K562 (cell line): ENCODE results near the gene OGFR. TPM values are rescaled to one million over a fixed set of nuclear protein-coding genes. Genes with fewer than 3 reads are reported as not detected.

Source experiments
- ATAC-seq: fragments of 200-7000 bp; cut with Tn5 transposase; 3 replicates; pipeline ENCODE4 v1.9.1; 2020; ENCODE audit warnings: moderate library complexity
- BruUV-seq: library from RNA; stranded (reverse); fragments of 400-500 nt; replicated peaks from 2 replicates; lab custom pipeline; 2021; lab: Mats Ljungman, UMichigan
- CTCF ChIA-PET: fragments of 300-600 bp; formaldehyde crosslinking; extraction: SDS; loops from one replicate; lab custom pipeline; 2021; ENCODE audit warnings: low intra/inter-chr PET ratio; lab: Yijun Ruan, JAX
- POLR2A ChIA-PET: fragments of 300-600, 350-650 bp; sonication (Branson Sonifier 250); formaldehyde crosslinking; extraction: SDS; loops from one replicate; lab custom pipeline; 2021; ENCODE audit warnings: antibody characterized with exemption, inconsistent platforms; lab: Yijun Ruan, JAX
- DNase-seq, 4 experiments: peaks; one replicate each; pipeline versions ENCODE4 v3.0.0 to v3.0.0-alpha.2; 2011 to 2018; ENCODE audit warnings: low spot score in 3 of 4, mixed read lengths in 3 of 4; ENCODE audit errors: extremely low read depth in 1 of 4
- FAIRE-seq: peaks from 2 replicates; lab custom pipeline; 2011; peaks lifted over from hg19 to GRCh38; lab: Jason Lieb, UNC
- H2AFZ ChIP-seq: 2 replicates; pipeline ENCODE4 v1.6.0; 2011; ENCODE audit warnings: low read depth, low read length, control low read depth, inconsistent platforms
- H3K27ac ChIP-seq: fragments of 200-600 bp; 3 replicates; pipeline ENCODE4 v1.8.0; 2011; ENCODE audit warnings: low read depth, mild to moderate bottlenecking, control low read depth, inconsistent platforms, low read length, moderate library complexity, mixed read lengths; ENCODE audit errors: extremely low read depth
- H3K27me3 ChIP-seq, 2 experiments: fragments of 300-600 bp in 1 of 2; 2 replicates in 1 of 2; 3 replicates in 1 of 2; pipeline versions ENCODE4 v1.6.0 to v1.8.0; 2011; ENCODE audit warnings: inconsistent platforms in 2 of 2, low read length in 2 of 2, mild to moderate bottlenecking in 1 of 2, mixed read lengths in 1 of 2, moderate library complexity in 1 of 2; ENCODE audit not compliant: control insufficient read depth in 2 of 2, insufficient read depth in 2 of 2
- H3K36me3 ChIP-seq: fragments of 300-600 bp; 3 replicates; pipeline ENCODE4 v1.8.0; 2011; ENCODE audit warnings: mild to moderate bottlenecking, low read length, inconsistent platforms; ENCODE audit not compliant: control insufficient read depth, insufficient read depth
- H3K4me1 ChIP-seq, 2 experiments: fragments of 200-600 bp in 1 of 2; replicated peaks in 1 of 2; 2 replicates in 1 of 2; 3 replicates in 1 of 2; pipeline versions ENCODE4 v1.5.1 to v1.8.0; 2011; ENCODE audit warnings: inconsistent platforms in 2 of 2, low read length in 2 of 2, mild to moderate bottlenecking in 1 of 2, mixed read lengths in 1 of 2, moderate library complexity in 1 of 2; ENCODE audit not compliant: control insufficient read depth in 2 of 2, insufficient read depth in 2 of 2
- H3K4me2 ChIP-seq: 2 replicates; pipeline ENCODE4 v1.6.1; 2011; ENCODE audit warnings: low read length, control low read depth, inconsistent platforms, mixed read lengths; ENCODE audit not compliant: insufficient read depth
- H3K4me3 ChIP-seq: fragments of 200-600 bp; sonication (generic), shearing (Covaris generic); 2 replicates; pipeline ENCODE4 v1.5.1; 2016; ENCODE audit warnings: control low read depth, inconsistent platforms
- H3K79me2 ChIP-seq: fragments of 200-600 bp; 3 replicates; pipeline ENCODE4 v1.8.0; 2011; ENCODE audit warnings: low read length, inconsistent platforms; ENCODE audit not compliant: control insufficient read depth, insufficient read depth
- H3K9ac ChIP-seq, 2 experiments: 2 replicates each; pipeline versions ENCODE4 v1.6.0 to v1.6.1; 2011; ENCODE audit warnings: low read depth in 2 of 2, low read length in 2 of 2, control low read depth in 1 of 2, inconsistent platforms in 1 of 2, mild to moderate bottlenecking in 1 of 2, mixed read lengths in 1 of 2; ENCODE audit not compliant: insufficient read depth in 1 of 2
- H3K9me1 ChIP-seq: one replicate; pipeline ENCODE4 v1.6.0; 2011; ENCODE audit warnings: inconsistent platforms, mild to moderate bottlenecking, low read length, moderate library complexity; ENCODE audit not compliant: control insufficient read depth, insufficient read depth
- H3K9me3 ChIP-seq: replicated peaks from 2 replicates; pipeline ENCODE4 v1.5.1; 2011; ENCODE audit warnings: low read depth, low read length, inconsistent platforms; ENCODE audit not compliant: control insufficient read depth, insufficient read depth
- H4K20me1 ChIP-seq: replicated peaks from 2 replicates; pipeline ENCODE4 v1.6.1; 2011; ENCODE audit warnings: low read length, inconsistent platforms, mixed read lengths; ENCODE audit not compliant: control insufficient read depth, insufficient read depth
- CTCF ChIP-seq, 3 experiments: IDR thresholded peaks in 2 of 3; conservative IDR thresholded peaks in 1 of 3; 2 replicates each; pipeline ENCODE4 v1.5.1; 2011 to 2012; ENCODE audit warnings: low read length in 3 of 3, mild to moderate bottlenecking in 3 of 3, control low read depth in 2 of 3, improper control_type of control experiment in 1 of 3, inconsistent platforms in 1 of 3, low read depth in 1 of 3, mixed read lengths in 1 of 3, moderate library complexity in 1 of 3; ENCODE audit not compliant: insufficient read depth in 2 of 3
- HMGXB4 ChIP-seq: sonication (generic); formaldehyde crosslinking; IDR thresholded peaks from 2 replicates; pipeline ENCODE4 v1.8.1; 2023; ENCODE audit warnings: mild to moderate bottlenecking, missing genetic modification reagents
- PHF20 ChIP-seq: fragments of 450-650 bp; IDR thresholded peaks from 2 replicates; pipeline ENCODE4 v1.6.1; 2018; ENCODE audit not compliant: partially characterized antibody
- ZC3H4 ChIP-seq: sonication (generic); formaldehyde crosslinking; IDR thresholded peaks from 2 replicates; pipeline ENCODE4 v1.9.0; 2021; ENCODE audit warnings: missing genetic modification reagents, borderline replicate concordance
- ZNF311 ChIP-seq: fragments of 250-450 bp; sonication (Bioruptor Pico); IDR thresholded peaks from 2 replicates; pipeline ENCODE4 v1.4.0; 2020; ENCODE audit warnings: mild to moderate bottlenecking, moderate library complexity
- ZNF354B ChIP-seq: fragments of 250-450 bp; sonication (Bioruptor Pico); IDR thresholded peaks from 2 replicates; pipeline ENCODE4 v1.4.0; 2020
- ZNF668 ChIP-seq: fragments of 250-450 bp; sonication (Bioruptor Pico); IDR thresholded peaks from 2 replicates; pipeline ENCODE4 v1.8.0; 2022; ENCODE audit warnings: mild to moderate bottlenecking, inconsistent platforms
- WGBS: fragments of 100-300 bp; shearing (Covaris generic); methylation state at CpG from one replicate; pipeline ENCODE4 v1.1.6; 2016; ENCODE audit warnings: low coverage, mixed read lengths; ENCODE audit not compliant: insufficient coverage; ENCODE audit errors: missing lambda C conversion rate; 5-methylcytosine and 5-hydroxymethylcytosine counted together
- in situ Hi-C: fragments of 300-500 bp; cut with MboI; formaldehyde crosslinking; loops from 4 replicates; pipeline ENCODE4 v1.15.0; 2018; ENCODE audit warnings: inconsistent platforms, mixed read lengths
- intact Hi-C: fragments of 100-400 bp; cut with micrococcal nuclease; formaldehyde crosslinking; loops from 2 replicates; pipeline ENCODE4 v1.14.2; 2022
- polyA plus RNA-seq, 8 experiments: library from polyadenylated mRNA; depleted of rRNA in 4 of 8; stranded (reverse) in 5 of 8; unstranded in 3 of 8; fragments of >200 nt; fragmentation: Nextera tagmentation in 2 of 8; fragmentation: Illumina TruSeq in 1 of 8; extraction: Ambion mirVana in 2 of 8; extraction: Trizol in 1 of 8; gene quantifications; 2 replicates each; pipeline versions ENCODE4 v1.2.1 to v1.2.3, GENCODE V29; 2011 to 2014; ENCODE audit warnings: inconsistent platforms in 1 of 8, missing spikeins in 1 of 8
- total RNA-seq, 7 experiments: library from RNA; depleted of rRNA in 6 of 7; stranded (reverse); fragments of >200 nt in 6 of 7; fragmentation: Illumina TruSeq in 2 of 7; extraction: Trizol in 2 of 7; gene quantifications; 2 replicates each; pipeline versions ENCODE4 v1.2.1 to v1.2.3, GENCODE V29; 2011 to 2021; ENCODE audit warnings: low replicate concordance in 1 of 7
- TF ChIP-seq, protein P1 (sequence below): sonication (generic); formaldehyde crosslinking; IDR thresholded peaks from 2 replicates; pipeline ENCODE4 v1.8.0; 2023; ENCODE audit warnings: missing genetic modification reagents, mild to moderate bottlenecking, borderline replicate concordance
- TF ChIP-seq, protein P2 (sequence below), 2 experiments: fragments of 450-650 bp; IDR thresholded peaks; 2 replicates each; pipeline ENCODE4 v1.6.1; 2016

Gene OGFR
- total and polyA plus RNA-seq, 9 of the 15 experiments (the other 6 are each of a cell fraction or from before 2014, with no cell fraction given) = 0.39 to 56.3 (median 17.5) TPM

- CTCF ChIA-PET = no interaction called here
- Histone ChIP-seq H4K20me1 (peaks cover 10% of the 10 kb centered on the region; the same call in 1 of the 2 replicates), H3K79me2 (peaks cover 5% of the 10 kb centered on the region; the same call in 2 of the 3 replicates), H3K4me1 (peaks cover 20 to 64% of the 10 kb centered on the region in 2 experiments), H3K9me3 (no peaks in the 10 kb centered on the region), H2AFZ (peak overlapping the region; percentile 75), H3K27ac (peak overlapping the region; percentile 99), H3K9ac (peak overlapping the region; percentile 88 to 92), H3K4me2 (peak overlapping the region; percentile 98), H3K9me1 (no peaks in the 10 kb centered on the region), H3K4me3 (peak overlapping the region; percentile 46), H3K27me3 (no peaks in the 10 kb centered on the region; a peak in 1 of 5 replicates), H3K36me3 (no peaks in the 10 kb centered on the region)
- no peak for DNase-seq
- POLR2A ChIA-PET = interaction anchor here (0.6 to 1.3 kb wide), 3 partner anchors 13 to 597 kb away, joined by 3 to 6 read pairs (median 5); no protein-coding TSS in a partner anchor
- intact Hi-C loops (no loop called here), in situ Hi-C loops (no loop called here)
- ATAC-seq = peak; percentile 4; the same call in 1 of the 3 replicates
- BruUV-seq = TSS peak; percentile 87
- FAIRE-seq = no peak
- 71% methylated on average over 20 of the region's 24 CpGs for WGBS
- no peak for TF ChIP-seq ZNF354B (CRISPR knock-in tag)
- no peak for TF ChIP-seq CTCF (IDR thresholded peaks at IDR 0.05 in 2 of 3, conservative IDR thresholded peaks at IDR 0.05 in 1 of 3; ENCODE audit: insufficient read depth in 2 of 3, low read depth in 1 of 3, low read length in 3 of 3)
- TF ChIP-seq ZNF668 (CRISPR knock-in tag) = no peak
- TF ChIP-seq, protein P1, sequence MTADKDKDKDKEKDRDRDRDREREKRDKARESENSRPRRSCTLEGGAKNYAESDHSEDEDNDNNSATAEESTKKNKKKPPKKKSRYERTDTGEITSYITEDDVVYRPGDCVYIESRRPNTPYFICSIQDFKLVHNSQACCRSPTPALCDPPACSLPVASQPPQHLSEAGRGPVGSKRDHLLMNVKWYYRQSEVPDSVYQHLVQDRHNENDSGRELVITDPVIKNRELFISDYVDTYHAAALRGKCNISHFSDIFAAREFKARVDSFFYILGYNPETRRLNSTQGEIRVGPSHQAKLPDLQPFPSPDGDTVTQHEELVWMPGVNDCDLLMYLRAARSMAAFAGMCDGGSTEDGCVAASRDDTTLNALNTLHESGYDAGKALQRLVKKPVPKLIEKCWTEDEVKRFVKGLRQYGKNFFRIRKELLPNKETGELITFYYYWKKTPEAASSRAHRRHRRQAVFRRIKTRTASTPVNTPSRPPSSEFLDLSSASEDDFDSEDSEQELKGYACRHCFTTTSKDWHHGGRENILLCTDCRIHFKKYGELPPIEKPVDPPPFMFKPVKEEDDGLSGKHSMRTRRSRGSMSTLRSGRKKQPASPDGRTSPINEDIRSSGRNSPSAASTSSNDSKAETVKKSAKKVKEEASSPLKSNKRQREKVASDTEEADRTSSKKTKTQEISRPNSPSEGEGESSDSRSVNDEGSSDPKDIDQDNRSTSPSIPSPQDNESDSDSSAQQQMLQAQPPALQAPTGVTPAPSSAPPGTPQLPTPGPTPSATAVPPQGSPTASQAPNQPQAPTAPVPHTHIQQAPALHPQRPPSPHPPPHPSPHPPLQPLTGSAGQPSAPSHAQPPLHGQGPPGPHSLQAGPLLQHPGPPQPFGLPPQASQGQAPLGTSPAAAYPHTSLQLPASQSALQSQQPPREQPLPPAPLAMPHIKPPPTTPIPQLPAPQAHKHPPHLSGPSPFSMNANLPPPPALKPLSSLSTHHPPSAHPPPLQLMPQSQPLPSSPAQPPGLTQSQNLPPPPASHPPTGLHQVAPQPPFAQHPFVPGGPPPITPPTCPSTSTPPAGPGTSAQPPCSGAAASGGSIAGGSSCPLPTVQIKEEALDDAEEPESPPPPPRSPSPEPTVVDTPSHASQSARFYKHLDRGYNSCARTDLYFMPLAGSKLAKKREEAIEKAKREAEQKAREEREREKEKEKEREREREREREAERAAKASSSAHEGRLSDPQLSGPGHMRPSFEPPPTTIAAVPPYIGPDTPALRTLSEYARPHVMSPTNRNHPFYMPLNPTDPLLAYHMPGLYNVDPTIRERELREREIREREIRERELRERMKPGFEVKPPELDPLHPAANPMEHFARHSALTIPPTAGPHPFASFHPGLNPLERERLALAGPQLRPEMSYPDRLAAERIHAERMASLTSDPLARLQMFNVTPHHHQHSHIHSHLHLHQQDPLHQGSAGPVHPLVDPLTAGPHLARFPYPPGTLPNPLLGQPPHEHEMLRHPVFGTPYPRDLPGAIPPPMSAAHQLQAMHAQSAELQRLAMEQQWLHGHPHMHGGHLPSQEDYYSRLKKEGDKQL (CRISPR knock-in tag) = 0 out of 2 replicates have a peak, but pooled peaks have one; percentile 69
- peak; percentile 27 for TF ChIP-seq ZC3H4 (CRISPR knock-in tag)
- TF ChIP-seq HMGXB4 = 0 out of 2 replicates have a peak, but pooled peaks have one; percentile 37
- no peak for TF ChIP-seq PHF20
- TF ChIP-seq ZNF311 (CRISPR knock-in tag) = no peak
- TF ChIP-seq, protein P2, sequence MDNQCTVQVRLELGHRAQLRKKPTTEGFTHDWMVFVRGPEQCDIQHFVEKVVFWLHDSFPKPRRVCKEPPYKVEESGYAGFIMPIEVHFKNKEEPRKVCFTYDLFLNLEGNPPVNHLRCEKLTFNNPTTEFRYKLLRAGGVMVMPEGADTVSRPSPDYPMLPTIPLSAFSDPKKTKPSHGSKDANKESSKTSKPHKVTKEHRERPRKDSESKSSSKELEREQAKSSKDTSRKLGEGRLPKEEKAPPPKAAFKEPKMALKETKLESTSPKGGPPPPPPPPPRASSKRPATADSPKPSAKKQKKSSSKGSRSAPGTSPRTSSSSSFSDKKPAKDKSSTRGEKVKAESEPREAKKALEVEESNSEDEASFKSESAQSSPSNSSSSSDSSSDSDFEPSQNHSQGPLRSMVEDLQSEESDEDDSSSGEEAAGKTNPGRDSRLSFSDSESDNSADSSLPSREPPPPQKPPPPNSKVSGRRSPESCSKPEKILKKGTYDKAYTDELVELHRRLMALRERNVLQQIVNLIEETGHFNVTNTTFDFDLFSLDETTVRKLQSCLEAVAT (IDR thresholded peaks at IDR 0.05) = 0 out of 4 replicates have a peak, but pooled peaks of 1 of the 2 experiments have one; percentile 43
Observed at GRCh38 chr20:62776035-62776691, 28.5 kb upstream of the OGFR start.
